Measurements from ENCODE around the gene TBC1D10B.
"Not testable (repeated sequence)": the region's sequence is repeated elsewhere in the genome, so short reads cannot be mapped to it uniquely, and the experiment has no call there.

TBC1D10B gene

GRCh38 chr16:30397056-30397455 is 26.8 kb upstream of the TBC1D10B start:
- DNase-seq, result no peak

DNA sequence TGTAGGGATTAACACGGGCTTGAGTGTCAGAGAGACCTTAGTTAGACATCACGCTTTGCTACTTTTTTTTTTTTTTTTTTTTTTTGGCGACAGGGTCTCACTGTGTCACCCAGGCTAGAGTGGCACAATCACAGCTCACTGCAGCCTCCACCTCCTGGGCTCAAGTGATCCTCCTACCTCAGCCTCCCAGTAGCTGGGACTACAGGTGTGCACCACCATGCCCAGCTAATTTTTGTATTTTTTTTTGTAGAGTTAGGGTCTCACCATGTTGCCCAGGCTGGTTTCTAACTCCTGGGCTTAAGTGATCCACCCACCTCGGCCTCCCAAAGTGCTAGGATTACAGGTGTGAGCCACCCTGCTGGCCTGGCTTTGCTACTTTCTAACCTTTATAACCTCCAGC is 26.3 kb upstream of the TBC1D10B start:
- not testable (repeated sequence) for DNase-seq

DNA sequence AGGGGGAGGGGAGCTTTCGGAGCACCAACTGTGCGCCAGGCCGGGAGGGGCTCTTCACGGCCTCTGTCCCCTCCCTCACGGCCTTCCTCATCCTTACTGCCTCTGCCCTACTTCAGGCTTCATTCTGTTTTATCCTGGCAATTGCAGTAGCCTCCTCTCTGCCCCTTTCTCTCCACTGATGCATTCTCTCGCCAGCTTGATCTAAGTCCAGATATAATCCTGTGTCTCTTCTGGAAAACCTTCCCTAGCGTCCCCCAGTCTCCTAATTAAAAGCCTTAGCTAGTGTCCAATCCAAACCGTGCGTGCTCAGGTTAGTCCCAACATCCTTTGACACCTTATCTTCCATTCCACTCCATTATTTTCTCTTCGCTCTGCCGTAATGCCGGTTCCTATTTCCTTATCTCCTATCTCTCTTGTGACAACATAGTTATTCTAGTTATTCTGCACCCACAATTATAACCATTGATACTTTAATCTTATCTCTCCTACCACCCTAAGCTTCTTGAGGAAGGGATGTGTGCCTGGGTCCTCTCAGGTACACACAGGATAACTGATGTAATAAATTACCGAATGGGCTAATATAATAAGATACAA is 25.8 kb upstream of the TBC1D10B start:
- DNase-seq, result no peak

- peak; percentile 70 for DNase-seq
Observed at GRCh38 chr16:30395155-30395991, 25.1 kb upstream of the TBC1D10B start, which contains the start of gene ZNF48. ZNF48 (plus strand) TSS chr16:30395420; CDS start chr16:30395795, 375 bp downstream.

DNA sequence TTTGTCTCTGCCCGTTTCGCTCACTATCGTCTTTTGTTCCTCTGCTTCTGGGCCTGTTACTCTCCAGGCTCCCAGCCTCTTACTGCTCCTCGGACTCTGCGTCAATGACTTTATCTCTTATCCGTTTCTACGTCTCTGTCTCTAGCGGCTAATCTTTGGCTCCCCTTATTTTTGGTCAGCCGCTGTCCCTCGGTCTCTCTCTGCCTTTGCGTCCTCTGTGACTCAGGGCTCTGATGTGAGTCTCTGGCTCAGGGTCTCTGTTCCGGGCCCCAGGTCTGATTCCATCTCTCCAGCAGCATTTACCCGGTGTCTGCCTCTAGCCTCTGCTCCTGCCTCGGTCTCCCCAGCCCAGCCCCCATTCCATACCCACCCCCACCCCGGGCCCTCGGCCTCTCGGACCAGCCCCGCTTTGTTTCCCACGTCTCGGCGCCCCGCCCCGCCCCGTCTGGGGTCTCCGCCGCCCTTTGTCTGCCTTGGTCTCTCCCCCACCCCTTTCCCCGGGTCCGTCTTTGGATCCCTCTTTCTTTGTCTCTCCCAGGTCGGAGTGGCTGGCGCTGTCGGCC is 24.4 kb upstream of the TBC1D10B start:
- DNase-seq, result no peak

DNA sequence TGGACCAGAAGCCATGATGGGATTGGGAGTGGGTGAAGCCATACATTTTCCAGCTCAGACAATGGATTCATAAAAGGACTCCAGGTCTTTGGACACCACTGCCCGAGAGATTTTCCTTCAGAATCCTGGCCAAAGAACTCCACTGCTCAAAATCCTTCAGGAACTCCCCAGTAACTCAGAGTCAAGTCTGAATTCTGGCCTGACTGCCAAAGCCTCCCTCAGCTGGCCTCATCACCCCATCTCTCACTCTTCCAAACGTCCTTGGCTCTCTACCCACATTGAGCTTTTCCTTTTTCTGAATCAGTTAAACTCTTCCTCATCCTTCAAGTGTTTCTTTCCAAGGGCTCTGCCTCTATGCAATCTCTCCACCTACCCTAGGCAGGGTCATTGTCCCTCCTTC is 13.2 kb upstream of the TBC1D10B start:
- no peak for DNase-seq

- peak; percentile 77 for DNase-seq
Observed at GRCh38 chr16:30382111-30382881, 12.0 kb upstream of the TBC1D10B start, which contains the start of gene SEPTIN1. SEPTIN1 (minus strand) TSS chr16:30382561; CDS start chr16:30382542, 19 bp downstream.

- peak; percentile 43 for DNase-seq
Observed at GRCh38 chr16:30381291-30382041, 11.2 kb upstream of the TBC1D10B start.

DNA sequence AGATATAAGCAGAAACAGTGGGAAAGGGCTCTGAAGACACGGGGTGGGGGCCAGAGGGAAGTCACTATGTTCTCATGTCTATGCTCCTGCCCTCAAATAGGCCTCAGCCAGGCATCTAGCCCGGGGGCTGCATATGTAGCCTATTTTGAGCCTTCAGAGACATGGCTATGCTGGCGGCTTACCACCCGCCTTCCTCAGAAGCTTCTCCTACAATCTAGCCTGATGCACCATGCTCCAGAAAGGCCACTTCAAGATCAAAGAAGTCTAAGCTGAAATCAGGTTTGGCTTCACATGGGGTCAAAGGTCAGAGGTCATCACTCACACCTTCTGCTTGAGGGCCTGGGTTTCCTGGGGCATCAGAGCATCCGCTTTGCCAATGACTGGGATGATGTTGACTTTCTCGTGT is 10.5 kb upstream of the TBC1D10B start:
- DNase-seq, result no peak

DNA sequence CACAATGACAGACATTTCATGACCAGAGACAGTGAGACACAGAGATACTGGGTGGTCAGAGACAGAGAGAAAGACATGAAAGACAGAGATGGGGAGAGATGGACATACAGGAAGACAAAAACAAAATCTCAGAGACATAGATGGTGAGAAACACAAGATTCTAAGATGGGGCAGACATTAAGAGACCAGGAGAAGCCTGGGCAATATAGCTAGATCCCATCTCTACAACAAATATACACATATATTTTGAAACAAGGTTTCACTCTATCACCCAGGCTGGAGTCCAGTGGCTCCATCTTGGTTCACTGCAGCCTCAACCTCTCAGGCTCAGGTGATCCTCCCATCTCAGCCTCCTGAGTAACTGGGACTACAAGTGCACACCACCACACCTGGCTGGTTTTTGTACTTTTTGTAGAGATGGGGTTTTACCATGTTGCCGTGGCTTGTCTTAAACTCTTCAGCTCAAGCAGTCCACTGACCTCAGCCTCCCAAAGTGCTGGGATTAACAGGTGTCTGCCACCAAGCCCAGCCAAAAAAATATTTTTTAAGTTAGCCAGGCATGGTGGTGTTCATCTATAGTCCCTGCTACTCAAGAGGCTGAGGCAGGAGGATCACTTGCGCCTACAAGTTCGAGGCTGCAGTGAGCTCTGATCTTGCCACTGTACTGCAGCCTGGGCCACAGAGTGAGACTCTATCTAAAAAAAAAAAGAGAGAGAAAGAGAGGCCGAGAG is 9.9 kb upstream of the TBC1D10B start:
- DNase-seq, result no peak

GRCh38 chr16:30379158-30379783 is 9.0 kb upstream of the TBC1D10B start:
- DNase-seq, result no peak

DNA sequence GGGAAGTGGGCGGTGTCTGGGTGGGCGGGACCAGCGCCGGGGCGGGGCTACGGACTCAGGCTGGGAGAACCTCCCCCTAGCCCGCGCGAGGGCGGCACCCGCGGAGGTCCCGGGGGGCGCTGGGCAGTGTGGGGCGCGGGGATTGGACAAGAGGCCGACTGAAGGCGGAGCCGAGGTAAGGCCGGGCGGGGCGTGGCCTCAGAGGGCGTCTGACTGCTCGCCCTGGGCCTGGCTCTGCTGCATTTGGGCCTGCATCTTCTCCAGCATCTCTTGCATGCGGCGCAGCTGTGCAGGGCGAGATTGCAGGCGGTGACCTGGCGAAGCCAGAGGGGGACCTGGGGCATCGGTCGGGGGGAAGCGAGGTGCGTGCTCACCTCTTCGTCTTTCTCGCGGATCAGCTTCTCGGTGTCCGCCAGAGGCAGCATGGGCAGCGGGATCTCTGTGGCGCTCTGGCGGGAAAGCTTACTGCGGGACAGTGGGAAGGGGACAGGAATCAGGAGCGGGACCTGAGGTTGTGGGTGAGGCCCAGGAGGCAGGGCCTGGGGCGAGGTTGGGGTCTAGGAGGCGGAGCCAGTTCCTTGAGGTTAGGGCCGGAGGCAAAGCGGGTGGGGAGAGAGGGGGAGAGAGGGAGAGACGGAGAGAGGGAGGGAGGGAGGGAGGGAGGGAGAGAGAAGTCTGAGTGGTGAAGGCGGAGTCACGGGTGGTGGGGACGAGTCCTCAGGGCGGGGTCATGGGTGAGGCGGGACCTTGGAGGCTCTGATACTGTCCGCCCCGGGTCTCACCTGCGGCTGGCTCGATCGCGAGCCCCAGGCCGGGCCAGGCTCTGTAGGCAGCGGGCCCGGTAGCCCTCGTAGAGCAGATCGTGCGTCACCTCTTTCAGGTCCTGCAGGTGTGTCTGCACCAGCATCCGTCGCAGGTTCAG is 8.2 kb upstream of the TBC1D10B start:
- DNase-seq, result peak; percentile 100

- DNase-seq, result peak; percentile 91
Observed at GRCh38 chr16:30377812-30378235, 7.5 kb upstream of the TBC1D10B start.

- DNase-seq, result no peak
Observed at GRCh38 chr16:30377050-30377811, 6.9 kb upstream of the TBC1D10B start.

DNA sequence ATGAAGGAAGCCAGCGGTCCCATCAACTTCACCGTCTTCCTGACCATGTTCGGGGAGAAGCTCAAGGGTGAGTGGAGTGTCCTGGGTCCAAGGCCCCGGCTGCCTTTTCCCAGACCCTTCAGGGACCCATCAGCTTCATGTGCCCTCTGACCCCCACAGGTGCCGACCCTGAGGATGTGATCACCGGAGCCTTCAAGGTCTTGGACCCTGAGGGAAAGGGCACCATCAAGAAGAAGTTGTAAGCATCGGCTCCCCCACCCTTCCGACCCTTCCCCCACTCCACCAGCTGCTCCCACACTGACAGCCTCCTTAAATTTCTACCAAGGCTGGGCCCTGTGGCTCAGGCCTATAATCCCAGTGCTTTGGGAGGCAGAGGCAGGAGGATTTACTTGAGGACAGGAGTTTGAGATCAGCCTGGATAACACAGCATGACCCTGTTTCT is 6.2 kb upstream of the TBC1D10B start:
- DNase-seq, result no peak

DNA sequence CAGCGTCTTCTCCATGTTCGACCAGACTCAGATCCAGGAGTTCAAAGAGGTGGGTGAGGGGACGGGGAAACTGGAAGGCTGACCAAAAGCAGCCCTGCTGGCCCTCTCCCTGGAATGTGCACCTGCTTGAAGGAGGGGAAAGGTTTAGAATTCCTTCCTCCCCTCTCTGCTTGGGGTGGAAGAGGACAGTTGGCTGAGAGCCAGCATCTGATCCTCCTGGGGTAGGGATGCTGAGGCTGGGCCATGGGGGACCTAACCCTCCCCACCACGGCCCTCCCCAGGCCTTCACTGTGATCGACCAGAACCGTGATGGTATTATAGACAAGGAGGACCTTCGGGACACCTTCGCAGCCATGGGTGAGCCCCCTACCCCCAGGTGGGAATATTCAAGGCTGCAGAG is 5.6 kb upstream of the TBC1D10B start:
- DNase-seq, result no peak

GRCh38 chr16:30374538-30374937 is 4.2 kb upstream of the TBC1D10B start, which contains the start of gene MYL11:
MYL11 (plus strand) TSS chr16:30374802; CDS start chr16:30374858, 56 bp downstream.
- no peak for DNase-seq

DNA sequence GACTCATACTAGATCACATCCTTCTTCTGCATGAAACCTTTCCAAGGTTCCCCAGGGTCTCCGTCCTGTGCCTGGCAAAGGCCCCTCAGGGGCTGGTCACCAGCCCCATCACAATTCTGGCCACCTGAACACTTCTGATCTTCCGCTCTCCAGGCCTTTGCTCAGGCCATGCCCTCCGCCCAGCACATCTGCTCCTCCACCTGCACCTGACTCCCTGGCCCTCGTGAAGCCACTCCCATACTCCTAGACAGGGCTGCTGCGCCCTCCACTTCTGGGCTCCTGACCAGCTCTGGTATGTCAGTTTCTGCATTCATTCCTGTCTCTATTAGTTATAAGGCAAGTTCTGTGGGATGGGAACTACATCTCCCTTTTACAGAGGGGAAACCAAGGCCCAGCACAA is 2.4 kb upstream of the TBC1D10B start:
- DNase-seq, result no peak
